ENCODE measurements around the gene NPC1.

GRCh38 chr18:23498877-23499276 is 87.4 kb downstream of the NPC1 start:
- TF ChIP-seq CTCF (IDR thresholded peaks at IDR 0.05) (peak; percentile 49 to 71 (median 62)), POLR2A (IDR thresholded peaks at IDR 0.05) (no peak)
